MM.1S (cell line): ENCODE data around the gene SNTG2.

Experiments
- DNase-seq: peaks from one replicate; pipeline ENCODE4 v3.0.0-alpha.2; 2015
- H2AFZ ChIP-seq: fragments of 300-600 bp; sonication (generic); 2 replicates; pipeline ENCODE4 v1.6.0; 2016; ENCODE audit warnings: antibody characterized with exemption, low read length
- H3F3A ChIP-seq: fragments of 300-600 bp; sonication (generic); 2 replicates; pipeline ENCODE4 v1.6.1; 2016; ENCODE audit warnings: mild to moderate bottlenecking, antibody characterized with exemption, low read length, moderate library complexity, mixed read lengths; ENCODE audit not compliant: insufficient read depth
- H3K27ac ChIP-seq: fragments of 300-600 bp; sonication (generic); 2 replicates; pipeline ENCODE4 v1.5.1; 2016; ENCODE audit warnings: mild to moderate bottlenecking, low read length
- H3K27me3 ChIP-seq: fragments of 300-600 bp; sonication (generic); replicated peaks from 2 replicates; pipeline ENCODE4 v1.6.0; 2016; ENCODE audit warnings: low read length; ENCODE audit not compliant: insufficient read depth
- H3K36me3 ChIP-seq: fragments of 300-600 bp; sonication (generic); replicated peaks from 2 replicates; pipeline ENCODE4 v1.6.1; 2016; ENCODE audit warnings: mild to moderate bottlenecking, low read length, mixed read lengths; ENCODE audit not compliant: insufficient read depth
- H3K4me1 ChIP-seq: fragments of 300-600 bp; sonication (generic); 2 replicates; pipeline ENCODE4 v1.6.1; 2016; ENCODE audit warnings: low read length, mixed read lengths
- H3K4me2 ChIP-seq: fragments of 300-600 bp; sonication (generic); 2 replicates; pipeline ENCODE4 v1.6.0; 2016; ENCODE audit warnings: low read depth, low read length
- H3K4me3 ChIP-seq: fragments of 300-600 bp; sonication (generic); 2 replicates; pipeline ENCODE4 v1.5.1; 2016; ENCODE audit warnings: low read length, mixed read lengths
- H3K79me2 ChIP-seq: fragments of 300-600 bp; sonication (generic); 2 replicates; pipeline ENCODE4 v1.6.1; 2016; ENCODE audit warnings: mixed run types, low read length, mixed read lengths
- H3K9ac ChIP-seq: fragments of 300-600 bp; sonication (generic); 2 replicates; pipeline ENCODE4 v1.6.1; 2016; ENCODE audit warnings: low read length, mixed read lengths
- H3K9me2 ChIP-seq: fragments of 300-600 bp; sonication (generic); replicated peaks from 2 replicates; pipeline ENCODE4 v1.6.1; 2016; ENCODE audit warnings: mild to moderate bottlenecking, low read length, mixed read lengths; ENCODE audit not compliant: insufficient read depth
- H3K9me3 ChIP-seq: fragments of 300-600 bp; sonication (generic); replicated peaks from 2 replicates; pipeline ENCODE4 v1.6.1; 2016; ENCODE audit warnings: mild to moderate bottlenecking, low read length, mixed read lengths; ENCODE audit not compliant: insufficient read depth
- H4K20me1 ChIP-seq: fragments of 300-600 bp; sonication (generic); 2 replicates; pipeline ENCODE4 v1.6.1; 2016; ENCODE audit warnings: mild to moderate bottlenecking, low read length, moderate library complexity, mixed read lengths; ENCODE audit not compliant: insufficient read depth
- EZH2 ChIP-seq: fragments of 300-600 bp; sonication (generic); optimal IDR thresholded peaks from 2 replicates; pipeline ENCODE3; 2017; ENCODE audit warnings: low read depth, mild to moderate bottlenecking, antibody characterized with exemption, low read length, mixed read lengths
- EZH2phosphoT487 ChIP-seq: fragments of 300-600 bp; sonication (generic); IDR thresholded peaks from 2 replicates; pipeline ENCODE4 v1.6.1; 2018; ENCODE audit warnings: antibody characterized with exemption, low read length
- TF ChIP-seq, protein P1 (sequence below): fragments of 300-600 bp; sonication (generic); IDR thresholded peaks from 2 replicates; pipeline ENCODE4 v1.5.1; 2016; ENCODE audit warnings: antibody characterized with exemption, low read length, mixed read lengths

The SNTG2 gene

DNA sequence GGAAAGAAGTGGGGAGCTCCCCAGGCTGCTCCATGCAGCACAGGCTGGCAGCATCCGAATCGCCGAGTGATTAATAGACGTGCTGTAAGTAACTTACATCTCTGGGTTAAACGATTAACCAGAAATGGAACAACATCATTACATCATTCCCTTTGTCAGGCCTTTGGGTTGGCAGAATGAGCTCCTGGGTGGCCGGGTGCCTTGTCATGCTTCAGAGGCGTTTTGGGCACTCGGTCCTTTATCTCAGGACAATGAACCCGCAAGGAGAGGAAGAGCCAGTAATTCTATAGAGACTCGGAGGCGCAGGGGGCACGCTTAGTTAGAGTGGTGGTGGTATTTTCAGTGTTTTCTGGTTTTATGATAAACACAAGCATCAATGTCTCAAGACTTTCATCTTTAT lies 315.7 kb downstream of the SNTG2 start:
- H4K20me1 ChIP-seq, result no peaks in the 10 kb centered on the region
- H3K4me1 ChIP-seq, result no peaks in the 10 kb centered on the region
- no peak for DNase-seq
- no peaks in the 10 kb centered on the region for H3K9me3 ChIP-seq
- no peaks in the 10 kb centered on the region for H3K27me3 ChIP-seq
- no peak overlapping the region for H3K27ac ChIP-seq
- no peak overlapping the region for H2AFZ ChIP-seq
- H3K4me2 ChIP-seq, result no peak overlapping the region
- TF ChIP-seq EZH2phosphoT487 (no peak), EZH2 (no peak)
- TF ChIP-seq, protein P1, sequence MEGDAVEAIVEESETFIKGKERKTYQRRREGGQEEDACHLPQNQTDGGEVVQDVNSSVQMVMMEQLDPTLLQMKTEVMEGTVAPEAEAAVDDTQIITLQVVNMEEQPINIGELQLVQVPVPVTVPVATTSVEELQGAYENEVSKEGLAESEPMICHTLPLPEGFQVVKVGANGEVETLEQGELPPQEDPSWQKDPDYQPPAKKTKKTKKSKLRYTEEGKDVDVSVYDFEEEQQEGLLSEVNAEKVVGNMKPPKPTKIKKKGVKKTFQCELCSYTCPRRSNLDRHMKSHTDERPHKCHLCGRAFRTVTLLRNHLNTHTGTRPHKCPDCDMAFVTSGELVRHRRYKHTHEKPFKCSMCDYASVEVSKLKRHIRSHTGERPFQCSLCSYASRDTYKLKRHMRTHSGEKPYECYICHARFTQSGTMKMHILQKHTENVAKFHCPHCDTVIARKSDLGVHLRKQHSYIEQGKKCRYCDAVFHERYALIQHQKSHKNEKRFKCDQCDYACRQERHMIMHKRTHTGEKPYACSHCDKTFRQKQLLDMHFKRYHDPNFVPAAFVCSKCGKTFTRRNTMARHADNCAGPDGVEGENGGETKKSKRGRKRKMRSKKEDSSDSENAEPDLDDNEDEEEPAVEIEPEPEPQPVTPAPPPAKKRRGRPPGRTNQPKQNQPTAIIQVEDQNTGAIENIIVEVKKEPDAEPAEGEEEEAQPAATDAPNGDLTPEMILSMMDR, result no peak
- H3K36me3 ChIP-seq, result no peaks in the 10 kb centered on the region
- no peaks in the 10 kb centered on the region for H3F3A ChIP-seq
- H3K4me3 ChIP-seq, result no peak overlapping the region
- no peak overlapping the region for H3K9ac ChIP-seq
- no peaks in the 10 kb centered on the region for H3K79me2 ChIP-seq
- no peaks in the 10 kb centered on the region for H3K9me2 ChIP-seq

DNA sequence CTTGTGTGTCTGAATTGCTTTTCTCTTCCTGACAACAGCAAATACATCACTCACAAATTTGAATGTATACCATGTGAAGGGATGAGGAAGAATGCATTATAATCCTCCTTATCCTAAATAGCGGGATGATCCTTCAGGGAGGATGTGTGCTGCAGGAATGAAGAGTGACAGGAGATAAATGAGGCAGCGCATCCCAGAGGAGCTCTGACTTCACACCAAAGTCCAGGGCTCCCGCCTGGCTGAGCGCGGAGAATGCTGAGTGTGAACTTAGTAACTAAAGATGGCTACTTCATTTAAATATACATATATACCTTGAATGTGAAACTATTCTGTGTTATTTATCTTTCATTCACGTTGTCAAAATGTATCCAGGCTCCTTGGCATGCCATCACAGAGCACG lies 317.4 kb downstream of the SNTG2 start:
- H3K79me2 ChIP-seq, result no peaks in the 10 kb centered on the region
- TF ChIP-seq EZH2phosphoT487, result no peak
- TF ChIP-seq, protein P1, result no peak
- no peak for TF ChIP-seq EZH2
- DNase-seq, result no peak
- no peaks in the 10 kb centered on the region for H3K36me3 ChIP-seq
- H3F3A ChIP-seq, result no peaks in the 10 kb centered on the region
- H2AFZ ChIP-seq, result no peak overlapping the region
- no peaks in the 10 kb centered on the region for H3K4me1 ChIP-seq
- H3K27me3 ChIP-seq, result no peaks in the 10 kb centered on the region
- no peaks in the 10 kb centered on the region for H3K9me3 ChIP-seq
- H3K9ac ChIP-seq, result no peak overlapping the region
- H3K27ac ChIP-seq, result no peak overlapping the region
- no peak overlapping the region for H3K4me2 ChIP-seq
- H3K9me2 ChIP-seq, result no peaks in the 10 kb centered on the region
- no peaks in the 10 kb centered on the region for H4K20me1 ChIP-seq
- H3K4me3 ChIP-seq, result no peak overlapping the region

DNA sequence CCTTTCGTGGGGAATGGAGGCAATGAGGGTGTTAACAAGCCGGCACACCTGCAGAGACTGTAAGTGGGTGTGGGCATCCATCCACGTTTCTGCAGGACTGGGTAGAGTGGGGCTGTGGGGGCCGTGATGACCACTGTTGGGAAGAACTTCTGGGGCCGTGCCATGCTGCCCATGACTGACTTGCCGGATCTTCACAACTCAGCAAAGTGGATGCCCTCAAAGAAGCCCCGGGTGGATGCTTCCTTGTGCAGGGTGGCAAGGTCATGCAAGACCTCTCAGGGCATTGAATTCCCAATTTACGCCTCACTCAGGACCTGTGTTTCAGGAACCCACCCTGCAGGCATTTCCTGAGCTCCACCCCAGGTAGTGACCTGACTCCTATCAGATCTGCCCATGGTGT lies 319.2 kb downstream of the SNTG2 start:
- Histone ChIP-seq H3K36me3 (no peaks in the 10 kb centered on the region), H3K9me3 (no peaks in the 10 kb centered on the region), H3K4me2 (no peak overlapping the region), H3K9me2 (no peaks in the 10 kb centered on the region), H3F3A (no peaks in the 10 kb centered on the region), H3K27ac (no peak overlapping the region), H4K20me1 (no peaks in the 10 kb centered on the region), H3K9ac (no peak overlapping the region), H2AFZ (no peak overlapping the region), H3K27me3 (no peaks in the 10 kb centered on the region), H3K79me2 (no peaks in the 10 kb centered on the region), H3K4me1 (no peaks in the 10 kb centered on the region), H3K4me3 (no peak overlapping the region)
- no peak for TF ChIP-seq EZH2
- TF ChIP-seq EZH2phosphoT487, result no peak
- TF ChIP-seq, protein P1, result no peak
- DNase-seq, result no peak
